ENCODE data around the gene COX11.

The COX11 gene

GRCh38 chr17:54916721-54917120 is 51.7 kb downstream of the COX11 start:
- TF ChIP-seq CTCF (IDR thresholded peaks at IDR 0.05; ENCODE audit: insufficient read depth, missing control alignments): no peak
- no peak for FAIRE-seq
- DNase-seq (ENCODE audit: insufficient read length, low spot score): no peak
